D341Med (cell line): ENCODE data around the gene ZNF787.
"Not testable (repeated sequence)": the region's sequence is repeated elsewhere in the genome, so short reads cannot be mapped to it uniquely, and the experiment has no call there.

Source experiments
- DNase-seq: peaks from one replicate; pipeline ENCODE4 v3.0.0; 2012; ENCODE audit warnings: low spot score

The ZNF787 gene

DNA sequence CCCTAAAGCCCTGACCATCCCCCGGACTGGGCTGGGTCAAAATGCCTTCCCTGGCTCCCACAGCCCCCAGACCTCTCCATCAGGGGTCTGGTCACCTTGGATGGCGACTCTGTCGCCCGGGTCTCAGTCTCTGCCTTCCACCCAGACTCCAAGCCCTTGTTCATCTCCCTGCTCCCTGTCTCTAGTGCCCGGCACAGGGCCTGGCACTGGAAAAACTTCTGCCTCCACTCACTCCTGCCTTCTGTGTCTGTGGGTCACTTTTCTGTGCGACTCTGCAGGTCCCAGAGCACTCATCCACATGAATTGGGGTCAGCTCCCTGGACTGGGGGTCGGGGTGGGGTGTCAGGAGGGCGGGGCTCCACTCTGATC, 1.1 kb downstream of the ZNF787 start:
- DNase-seq, result no peak

- DNase-seq, result peak; percentile 62
Observed at GRCh38 chr19:56119582-56119978, 1.5 kb downstream of the ZNF787 start.

DNA sequence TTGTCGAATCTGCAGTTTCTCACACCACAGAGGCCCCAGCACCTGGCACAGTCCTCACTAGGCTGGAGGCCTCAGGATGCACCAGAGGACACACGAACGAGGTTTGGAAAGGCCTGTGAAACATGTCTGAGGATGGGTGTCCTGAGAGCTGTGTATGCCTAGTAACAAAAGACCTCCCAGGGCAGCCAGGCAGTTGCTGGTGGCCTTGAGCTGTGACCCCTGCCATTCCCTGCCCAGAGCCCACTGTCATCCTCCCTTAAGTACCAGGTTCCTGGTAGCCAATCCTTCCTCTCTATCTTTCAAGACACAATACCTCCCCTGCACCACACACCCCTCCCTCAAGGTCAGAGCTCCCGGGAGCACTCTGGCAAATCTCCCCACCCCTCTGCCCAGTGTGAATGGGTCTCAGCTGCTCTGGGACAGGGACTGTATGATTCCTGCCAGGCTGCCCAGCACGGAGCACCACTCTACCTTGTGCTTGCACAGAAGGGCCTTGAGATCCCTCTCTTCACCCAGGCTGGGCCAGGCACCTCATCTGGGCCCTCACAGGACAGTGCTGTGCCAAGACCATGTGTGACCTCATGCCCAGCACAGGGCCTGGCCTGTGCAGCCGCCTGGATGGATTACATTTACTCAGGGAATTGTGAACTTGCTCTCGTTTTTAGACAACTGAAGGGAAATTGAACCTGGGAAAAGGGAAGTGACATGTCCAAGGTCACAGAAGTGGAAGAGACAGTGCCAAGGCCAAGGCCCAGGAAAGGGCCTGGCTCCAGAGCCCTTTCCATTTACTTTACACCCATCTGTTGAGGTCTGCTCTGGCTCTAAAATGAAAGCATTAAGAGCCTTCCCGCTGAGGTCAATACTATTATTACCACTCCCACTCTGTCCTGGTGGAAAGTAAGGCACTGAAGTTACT, 2.2 kb downstream of the ZNF787 start:
- DNase-seq, result no peak

DNA sequence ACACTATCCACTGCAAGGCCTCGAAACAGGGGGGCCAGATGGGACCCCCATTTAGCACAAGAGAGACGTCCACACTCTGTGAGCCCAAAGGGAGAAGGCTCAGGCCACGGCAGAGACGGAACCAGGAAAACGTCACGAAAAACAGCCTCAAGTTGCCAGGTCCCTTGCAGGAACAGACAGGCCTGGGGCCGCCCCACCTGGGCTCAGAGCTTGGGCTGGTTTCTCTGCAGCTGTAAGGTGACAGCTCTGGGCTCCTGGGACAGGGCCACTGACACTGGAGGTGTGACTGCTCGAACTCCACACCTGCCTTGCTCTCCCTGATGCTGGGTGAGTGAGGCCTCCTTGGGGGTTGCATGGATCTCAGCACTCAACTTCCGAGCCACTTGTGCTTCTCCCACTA, 3.2 kb downstream of the ZNF787 start:
- no peak for DNase-seq

GRCh38 chr19:56117376-56117884, 3.7 kb downstream of the ZNF787 start:
- no peak for DNase-seq

GRCh38 chr19:56116606-56117005, 4.5 kb downstream of the ZNF787 start:
- DNase-seq, result peak; percentile 69

DNA sequence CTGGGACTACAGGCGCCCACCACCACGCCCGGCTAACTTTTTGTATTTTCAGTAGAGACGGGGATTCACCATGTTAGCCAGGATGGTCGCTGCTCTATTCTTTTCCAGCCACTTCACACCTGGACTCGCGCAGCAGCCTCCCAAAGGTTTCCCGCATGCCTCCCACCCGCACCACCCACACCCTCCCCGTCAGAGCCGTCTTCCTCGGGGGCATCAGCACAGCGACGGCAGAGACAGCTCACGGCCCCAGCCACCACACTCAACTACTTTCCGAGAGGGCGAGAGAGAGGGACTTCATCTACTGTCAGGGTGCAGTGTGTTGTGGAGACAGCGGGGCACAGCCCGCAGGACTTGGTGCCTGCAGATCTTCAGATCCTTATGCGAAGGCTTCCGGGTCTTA, 5.6 kb downstream of the ZNF787 start:
- DNase-seq, result no peak

DNA sequence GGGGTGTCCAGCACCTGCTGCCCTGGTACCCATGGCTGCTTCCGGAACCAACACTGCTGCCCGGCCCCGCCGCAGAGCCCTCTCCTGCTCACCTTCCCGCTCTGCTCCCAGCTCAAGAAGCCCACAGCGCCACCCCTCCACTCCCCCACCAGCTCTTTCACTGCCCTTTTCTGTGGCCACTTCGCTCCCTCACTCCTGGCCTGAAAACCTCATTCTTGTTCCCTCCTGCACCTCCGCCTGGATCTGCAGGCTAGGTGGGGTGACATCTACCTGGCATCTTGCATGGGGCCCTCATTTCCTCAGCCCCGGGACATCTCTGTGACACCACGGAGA, 6.4 kb downstream of the ZNF787 start:
- no peak for DNase-seq

- DNase-seq, result no peak
Observed at GRCh38 chr19:56114051-56114777, 6.9 kb downstream of the ZNF787 start.

GRCh38 chr19:56113074-56113632, 7.9 kb downstream of the ZNF787 start:
- DNase-seq, result no peak

GRCh38 chr19:56112313-56112709, 8.8 kb downstream of the ZNF787 start:
- no peak for DNase-seq

DNA sequence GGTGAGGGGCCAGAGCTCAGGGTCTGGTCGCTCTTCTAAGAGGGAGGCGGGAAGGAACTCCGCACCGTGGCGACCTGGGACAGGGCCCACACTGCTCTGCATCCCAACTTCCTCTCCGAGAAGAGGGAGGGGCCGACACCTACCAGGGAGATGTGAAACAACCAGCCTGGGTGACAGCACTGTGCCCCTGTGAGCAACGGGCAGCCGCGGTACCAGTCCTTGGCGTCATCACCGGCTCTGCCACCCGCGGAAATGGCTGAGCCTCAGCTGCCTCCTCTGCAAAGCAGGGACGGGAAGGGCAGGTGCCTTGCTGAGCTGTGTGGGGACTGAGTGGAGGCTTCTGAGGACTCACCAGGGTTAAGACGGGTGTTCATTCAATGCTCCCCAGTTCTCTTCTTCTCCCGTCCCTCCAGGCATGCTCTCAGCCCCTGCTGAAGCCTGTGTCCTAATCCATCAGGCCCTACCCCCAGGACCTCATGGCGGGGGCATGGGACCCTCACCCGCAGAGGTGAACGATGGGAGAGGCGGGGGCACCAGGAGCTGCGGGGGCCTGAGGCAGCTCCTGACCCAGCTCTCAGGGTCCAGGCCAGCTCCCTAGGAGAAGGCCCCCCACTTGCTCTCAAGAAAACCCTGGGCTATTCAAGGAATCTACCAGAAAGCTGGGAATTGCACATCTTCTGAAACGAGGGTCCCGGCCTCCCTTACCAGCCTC, 9.3 kb downstream of the ZNF787 start:
- DNase-seq, result no peak

- no peak for DNase-seq
Observed at GRCh38 chr19:56110515-56111448, 10.3 kb downstream of the ZNF787 start.

DNA sequence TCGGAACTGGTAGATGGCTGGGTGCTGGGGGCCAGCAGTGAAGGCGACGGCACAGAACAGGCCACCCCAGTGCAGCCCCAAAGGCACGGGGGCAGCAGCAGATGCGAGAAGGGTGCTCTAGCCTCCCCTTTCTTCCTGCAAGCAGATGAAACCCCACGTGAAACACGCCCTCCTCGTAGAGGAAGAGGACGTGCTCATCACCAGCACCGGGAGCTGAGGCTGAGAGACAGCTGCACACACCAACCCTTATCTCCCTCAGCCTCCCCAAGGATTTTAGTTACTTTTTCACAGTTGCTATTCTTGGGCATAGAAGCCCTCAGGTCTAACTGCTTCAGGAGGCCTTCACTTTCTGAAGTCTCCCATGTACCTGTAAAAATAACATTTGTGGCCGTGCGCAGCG, 11.9 kb downstream of the ZNF787 start:
- no peak for DNase-seq

DNA sequence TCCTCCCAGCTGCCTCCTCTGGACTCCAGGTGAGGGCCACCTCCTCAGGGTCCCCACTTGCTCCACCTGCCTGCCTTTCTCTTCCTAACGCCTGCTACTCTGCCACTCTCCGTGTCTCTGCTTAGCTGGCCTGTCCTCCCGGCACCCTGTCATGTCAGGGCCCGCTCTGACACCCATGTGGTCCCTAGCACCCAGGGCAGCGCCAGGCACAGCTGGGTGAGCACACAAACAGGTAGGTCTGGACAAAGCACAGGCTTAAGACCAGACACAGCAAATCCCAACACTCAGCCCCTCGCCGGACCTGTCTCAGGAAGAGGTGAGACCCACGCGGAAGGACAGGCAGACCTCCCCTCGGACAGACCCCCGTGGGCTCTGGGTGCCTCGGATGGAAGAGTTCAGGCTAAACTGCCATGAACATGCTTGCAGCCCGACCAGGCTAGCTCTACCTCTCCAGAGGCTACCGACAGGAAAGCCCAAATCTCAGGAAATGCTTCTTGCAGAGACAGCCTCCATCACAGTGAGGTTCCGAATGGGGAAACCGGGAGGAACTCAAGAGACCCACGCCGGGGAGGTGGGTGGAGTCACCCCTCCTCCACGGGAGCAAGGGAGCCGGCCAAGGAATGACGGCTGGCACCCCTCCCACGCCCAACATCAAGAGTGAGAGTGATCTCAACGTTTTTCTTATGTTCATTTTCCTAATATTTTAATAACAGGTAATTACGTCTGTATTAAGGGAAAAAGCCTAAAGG, 12.5 kb downstream of the ZNF787 start:
- no peak for DNase-seq

GRCh38 chr19:56107626-56108351, 13.3 kb downstream of the ZNF787 start:
- peak; percentile 72 for DNase-seq

- no peak for DNase-seq
Observed at GRCh38 chr19:56106993-56107392, 14.1 kb downstream of the ZNF787 start.

DNA sequence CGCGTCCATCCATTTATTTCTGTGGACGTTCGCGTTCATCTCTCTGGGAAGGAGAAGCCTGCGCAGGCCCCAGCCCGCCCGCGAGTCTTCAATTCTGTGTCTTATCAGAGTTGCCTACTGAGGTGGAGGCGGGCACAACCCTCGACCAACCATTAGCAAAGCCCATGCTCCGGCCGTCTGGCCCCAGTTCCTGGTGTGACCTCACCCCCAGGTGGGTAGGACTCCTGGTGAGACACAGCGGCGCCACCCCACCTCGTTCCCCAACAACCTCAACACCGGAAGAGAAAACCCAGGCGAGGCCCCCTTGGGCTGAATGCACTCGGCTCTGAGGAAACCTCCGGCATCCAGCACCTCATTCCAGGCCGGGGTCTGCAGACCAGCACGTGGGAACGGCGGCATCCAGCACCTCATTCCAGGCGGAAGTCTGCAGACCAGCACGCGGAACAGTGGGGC, 14.7 kb downstream of the ZNF787 start:
- no peak for DNase-seq

GRCh38 chr19:56105831-56106396, 15.2 kb downstream of the ZNF787 start:
- not testable (repeated sequence) for DNase-seq
